ENCODE measurements around the gene ZNF20.
A peak's percentile ranks its signal among the peaks of the same experiment; 100 is the strongest.
"Not testable (repeated sequence)": the region's sequence is repeated elsewhere in the genome, so short reads cannot be mapped to it uniquely, and the experiment has no call there.

Gene ZNF20

GRCh38 chr19:12117201-12117970 is 22.8 kb downstream of the ZNF20 start:
- in situ Hi-C loops (cut with MboI; ENCODE audit: low pct_unique_long_range_greater_than_20kb, low sequenced_read_pairs), result no loop called here
- DNase-seq, result no peak

GRCh38 chr19:12113121-12113520 is 27.0 kb downstream of the ZNF20 start:
- in situ Hi-C loops (cut with MboI; ENCODE audit: low pct_unique_long_range_greater_than_20kb, low sequenced_read_pairs), result no loop called here
- no peak for DNase-seq

DNA sequence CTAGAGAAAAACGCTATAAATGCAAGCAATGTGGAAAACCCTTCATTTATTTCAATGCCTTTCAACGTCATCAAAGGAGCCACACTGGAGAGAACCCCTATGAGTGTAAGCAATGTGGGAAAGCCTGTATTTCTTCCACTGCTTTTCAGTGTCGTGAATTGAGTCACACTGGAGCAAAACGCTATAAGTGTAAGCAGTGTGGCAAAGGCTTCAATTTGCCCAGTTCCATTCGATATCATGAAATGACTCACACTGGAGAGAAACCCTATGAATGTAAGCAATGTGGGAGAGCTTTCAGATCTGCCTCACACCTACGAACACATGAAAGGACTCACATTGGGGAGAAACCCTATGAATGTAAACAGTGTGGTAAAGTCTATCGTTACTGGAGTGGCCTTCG is 27.4 kb downstream of the ZNF20 start:
- in situ Hi-C loops (cut with MboI; ENCODE audit: low pct_unique_long_range_greater_than_20kb, low sequenced_read_pairs), result no loop called here
- DNase-seq, result no peak

DNA sequence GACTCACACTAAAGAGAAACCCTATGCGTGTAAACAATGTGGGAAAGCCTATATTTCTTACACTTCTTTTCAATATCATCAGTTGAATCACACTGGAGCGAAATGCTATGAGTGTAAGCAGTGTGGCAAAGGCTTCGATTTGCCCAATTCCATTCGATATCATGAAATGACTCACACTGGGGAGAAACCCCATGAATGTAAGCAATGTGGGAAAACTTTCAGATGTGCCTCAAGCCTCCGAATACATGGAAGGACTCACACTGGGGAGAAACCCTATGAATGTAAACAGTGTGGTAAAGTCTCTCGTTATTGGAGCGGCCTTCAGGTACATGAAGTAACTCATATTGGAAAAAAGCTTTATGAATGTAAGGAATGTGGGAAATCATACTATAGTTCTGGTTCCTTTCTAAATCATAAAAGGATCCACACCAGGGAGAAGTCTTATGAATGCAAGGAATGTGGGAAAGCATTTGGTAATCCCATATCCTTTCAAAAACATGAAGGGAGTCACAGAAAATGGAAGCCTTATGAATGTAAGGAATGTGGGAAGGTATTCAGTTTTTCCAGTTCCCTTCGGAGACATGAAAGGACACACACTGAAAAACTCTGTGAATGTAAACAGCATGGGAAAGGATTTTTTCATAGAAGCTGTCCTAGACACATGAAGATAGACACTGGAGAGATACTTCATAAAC is 28.1 kb downstream of the ZNF20 start:
- DNase-seq, result no peak
- in situ Hi-C loops (cut with MboI; ENCODE audit: low pct_unique_long_range_greater_than_20kb, low sequenced_read_pairs), result no loop called here

GRCh38 chr19:12111176-12111575 is 29.0 kb downstream of the ZNF20 start:
- no peak for DNase-seq
- in situ Hi-C loops (cut with MboI; ENCODE audit: low pct_unique_long_range_greater_than_20kb, low sequenced_read_pairs), result no loop called here

GRCh38 chr19:12103909-12104308 is 36.2 kb downstream of the ZNF20 start:
- in situ Hi-C loops (cut with MboI; ENCODE audit: low pct_unique_long_range_greater_than_20kb, low sequenced_read_pairs), result not testable (repeated sequence)

GRCh38 chr19:12098040-12098439 is 42.1 kb downstream of the ZNF20 start:
- in situ Hi-C loops (cut with MboI; ENCODE audit: low pct_unique_long_range_greater_than_20kb, low sequenced_read_pairs), result no loop called here
- no peak for DNase-seq

More at GRCh38 chr19:12103909-12104308, 36.2 kb downstream of the ZNF20 start:
- DNase-seq, result not testable (repeated sequence)

GRCh38 chr19:12095111-12095790 is 44.9 kb downstream of the ZNF20 start:
- in situ Hi-C loops (cut with MboI; ENCODE audit: low pct_unique_long_range_greater_than_20kb, low sequenced_read_pairs), result no loop called here
- no peak for DNase-seq

DNA sequence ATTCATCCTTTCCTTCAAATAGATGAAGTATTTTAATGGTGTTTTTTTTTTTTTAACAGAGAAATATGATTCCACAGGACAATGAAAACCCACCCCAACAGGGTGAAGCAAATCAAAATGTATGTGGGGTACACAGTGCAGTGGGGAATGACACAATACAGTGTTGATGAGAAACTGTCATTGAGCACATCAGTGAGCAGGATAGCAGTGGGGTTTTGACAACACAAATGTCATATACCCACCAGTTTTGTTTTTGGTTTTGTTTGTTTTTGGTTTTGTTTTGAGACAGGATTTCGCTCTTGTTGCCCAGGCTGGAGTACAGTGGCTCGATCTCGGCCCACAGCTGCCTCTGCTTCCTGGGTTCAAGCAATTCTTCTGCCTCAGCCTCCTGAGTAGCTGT is 46.4 kb downstream of the ZNF20 start:
- in situ Hi-C loops (cut with MboI; ENCODE audit: low pct_unique_long_range_greater_than_20kb, low sequenced_read_pairs), result no loop called here
- DNase-seq, result no peak

DNA sequence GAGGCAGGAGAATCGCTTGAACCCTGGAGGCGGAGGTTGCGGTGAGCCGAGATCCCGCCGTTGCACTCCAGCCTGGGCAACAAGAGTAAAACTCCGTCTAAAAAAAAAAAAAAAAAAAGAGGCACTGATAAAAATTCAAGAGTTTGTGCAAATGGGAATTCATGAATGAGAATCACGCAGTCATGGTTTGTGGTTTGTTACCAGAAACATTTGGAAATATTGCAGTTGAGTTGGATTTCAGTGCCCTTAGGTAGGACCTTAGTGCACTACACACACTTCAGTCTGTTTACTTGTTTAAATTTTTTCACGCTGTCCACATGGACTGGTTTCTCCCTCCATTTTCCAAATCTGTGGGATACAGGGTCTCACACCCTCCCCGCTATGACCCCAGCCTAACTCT is 47.2 kb downstream of the ZNF20 start:
- in situ Hi-C loops (cut with MboI; ENCODE audit: low pct_unique_long_range_greater_than_20kb, low sequenced_read_pairs), result no loop called here
- peak; percentile 24 for DNase-seq

GRCh38 chr19:12092065-12092867 is 47.9 kb downstream of the ZNF20 start:
- in situ Hi-C loops (cut with MboI; ENCODE audit: low pct_unique_long_range_greater_than_20kb, low sequenced_read_pairs), result no loop called here
- peak; percentile 96 for DNase-seq

DNA sequence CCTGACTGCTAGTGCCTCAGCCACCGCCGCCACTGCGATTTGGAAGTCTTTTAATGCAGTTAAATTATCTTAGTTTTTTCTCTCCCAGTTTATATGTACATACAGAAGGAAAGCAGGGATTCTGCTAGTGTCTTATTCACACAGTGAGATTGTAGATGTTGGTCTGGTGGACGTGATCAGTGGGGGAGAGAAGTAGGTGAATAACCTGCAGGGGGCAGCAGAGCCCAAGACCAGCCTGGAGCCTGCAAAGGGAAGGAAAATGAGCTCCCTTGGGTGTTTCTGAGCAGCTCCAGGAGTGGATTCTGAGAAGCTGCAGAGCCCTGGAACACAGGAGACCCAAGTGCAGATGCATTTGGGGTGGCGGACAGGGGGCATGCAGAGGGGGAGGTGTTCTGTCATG is 49.3 kb downstream of the ZNF20 start:
- DNase-seq, result peak; percentile 86
- in situ Hi-C loops (cut with MboI; ENCODE audit: low pct_unique_long_range_greater_than_20kb, low sequenced_read_pairs), result no loop called here

- in situ Hi-C loops (cut with MboI; ENCODE audit: low pct_unique_long_range_greater_than_20kb, low sequenced_read_pairs), result no loop called here
- DNase-seq, result no peak
These were observed 54.9 kb downstream of the ZNF20 start for GRCh38 chr19:12085074-12085818.

DNA sequence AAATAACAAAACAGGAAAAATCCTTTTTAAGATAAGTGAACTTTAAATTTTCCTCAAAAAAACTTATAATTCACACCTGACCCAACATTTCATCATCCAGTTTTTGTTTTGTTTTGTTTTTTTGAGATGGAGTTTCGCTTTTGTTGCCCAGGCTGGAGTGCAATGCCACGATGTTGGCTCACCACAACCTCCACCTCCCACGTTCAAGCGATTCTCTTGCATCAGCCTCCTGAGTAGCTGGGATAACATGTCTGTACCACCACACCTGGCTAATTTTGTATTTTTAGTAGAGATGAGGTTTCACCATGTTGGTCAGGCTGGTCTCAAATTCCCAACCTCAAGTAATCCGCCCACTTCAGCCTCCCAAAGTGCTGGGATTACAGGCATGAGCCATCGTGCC is 56.8 kb downstream of the ZNF20 start:
- in situ Hi-C loops (cut with MboI; ENCODE audit: low pct_unique_long_range_greater_than_20kb, low sequenced_read_pairs), result not testable (repeated sequence)

More for the DNA sequence above, 56.8 kb downstream of the ZNF20 start:
- DNase-seq, result not testable (repeated sequence)

All from KBM-7 (cell line).